ENCODE measurements around the gene SRRM5. TPM values are rescaled to one million over a fixed set of nuclear protein-coding genes. Genes with fewer than 3 reads are reported as not detected.
A peak's percentile ranks its signal among the peaks of the same experiment; 100 is the strongest.

The SRRM5 gene
- total and polyA plus RNA-seq, 2 of the 13 experiments (the other 11 are each of a cell fraction or from before 2014, with no cell fraction given), result 0.11 to 0.16 TPM

- ATAC-seq (no peak), FAIRE-seq (no peak), DNase-seq (ENCODE audit: low spot score) (no peak)
- Histone ChIP-seq H3K27me3 (ENCODE audit: control insufficient read depth in 1 of 2, insufficient read depth in 2 of 2, low read length in 2 of 2) (no peaks in the 10 kb centered on the region; a peak in 1 of 5 replicates), H3K9ac (ENCODE audit: insufficient read depth, low read depth, low read length) (peak overlapping the region; percentile 47; the same call in 1 of the 2 replicates), H4K20me1 (ENCODE audit: insufficient read depth, low read length) (no peaks in the 10 kb centered on the region), H3K4me3 (replicated peaks in 1 of 3; ENCODE audit: insufficient read depth in 1 of 3, low read depth in 2 of 3, low read length in 3 of 3) (peak overlapping the region in 2 of 3 experiments; percentile 35 to 87; a peak in 1 of 6 replicates), H3K9me3 (ENCODE audit: low read length) (no peaks in the 10 kb centered on the region), H3K4me2 (ENCODE audit: low read depth, low read length) (peak overlapping the region; percentile 70), H2AFZ (ENCODE audit: low read length) (no peak overlapping the region), H3K36me3 (replicated peaks in 1 of 2; ENCODE audit: control insufficient read depth in 1 of 2, insufficient read depth in 2 of 2, low read length in 2 of 2) (0 out of 5 replicates have a peak, but pooled peaks cover 0 to 1% of the 10 kb centered on the region in 2 experiments), H3K27ac (ENCODE audit: extremely low read length, insufficient read depth, low read length) (peak overlapping the region; percentile 53), H3K4me1 (ENCODE audit: insufficient read depth, low read length) (peaks cover 19% of the 10 kb centered on the region; the same call in 1 of the 2 replicates), H3K79me2 (ENCODE audit: insufficient read depth, low read length) (peaks cover 8% of the 10 kb centered on the region)
- in situ Hi-C loops (cut with HindIII; ENCODE audit: extremely low pct_ligation_motif_present, low pct_unique_long_range_greater_than_20kb) (no loop called here), intact Hi-C loops (cut with micrococcal nuclease; ENCODE audit: unreplicated experiment) (loop anchor here (1.0 kb wide), 1 partner anchor 20 kb away; the partner anchor contains the start of genes IRGQ and ZNF576)
- 93% methylated on average over 36 of the region's 37 CpGs for WGBS (ENCODE audit: low lambda C conversion rate)
- ChIA-PET POLR2A (interaction anchor here (1.8 kb wide), 1 partner anchor 21 kb away, joined by 3 read pairs; no protein-coding TSS in a partner anchor), CTCF (ENCODE audit: low intra/inter-chr PET ratio, low total read pairs) (no interaction called here)
- TF ChIP-seq GATAD2A (CRISPR knock-in tag; IDR thresholded peaks at IDR 0.05) (no peak), ZBTB33 (CRISPR knock-in tag; IDR thresholded peaks at IDR 0.05) (0 out of 2 replicates have a peak, but pooled peaks have one; percentile 39), DMAP1 (CRISPR knock-in tag; IDR thresholded peaks at IDR 0.05) (0 out of 2 replicates have a peak, but pooled peaks have one; percentile 1), FOXO4 (CRISPR knock-in tag; conservative IDR thresholded peaks at IDR 0.05) (0 out of 2 replicates have a peak, but pooled peaks have one; percentile 54), PRPF4 (IDR thresholded peaks at IDR 0.05; ENCODE audit: low read depth, low read length, poor library complexity, severe bottlenecking) (peak; percentile 53), ZNF709 (CRISPR knock-in tag; IDR thresholded peaks at IDR 0.05) (no peak), ZBTB4 (CRISPR knock-in tag; IDR thresholded peaks at IDR 0.05; ENCODE audit: borderline replicate concordance) (0 out of 2 replicates have a peak, but pooled peaks have one; percentile 43)
- BruUV-seq (replicated peaks), result no TSS peak
Measured at GRCh38 chr19:43575955-43576878, 35.7 kb upstream of the SRRM5 start.

Data from HepG2 (cell line).